CD14-positive monocyte (primary cell): ENCODE results near the gene NR6A1. TPM values are rescaled to one million over a fixed set of nuclear protein-coding genes. Genes with fewer than 3 reads are reported as not detected.

Experiments used
- DNase-seq, 3 donors: peaks; one replicate each; pipeline ENCODE4 v3.0.0-alpha.2; 2011 to 2022
- H2AFZ ChIP-seq: 2 replicates; pipeline ENCODE4 v1.6.0; 2012; ENCODE audit warnings: mild to moderate bottlenecking, low read depth, low read length, inconsistent platforms; ENCODE audit not compliant: insufficient read depth, poor library complexity, severe bottlenecking
- H3K27ac ChIP-seq, 2 donors: 1 replicate in 1 of 2; 2 replicates in 1 of 2; pipeline ENCODE4 v1.5.1; 2012 to 2013; ENCODE audit warnings: low read length in 2 of 2, control low read depth in 1 of 2, inconsistent platforms in 1 of 2, low read depth in 1 of 2, mild to moderate bottlenecking in 1 of 2
- H3K27me3 ChIP-seq, 2 donors: one replicate each; pipeline versions ENCODE4 v1.6.0 to v1.6.1; 2011 to 2013; ENCODE audit warnings: low read length in 2 of 2; ENCODE audit not compliant: control insufficient read depth in 2 of 2, insufficient read depth in 2 of 2
- H3K36me3 ChIP-seq, 2 donors: replicated peaks in 1 of 2; 1 replicate in 1 of 2; 2 replicates in 1 of 2; pipeline versions ENCODE4 v1.5.1 to v1.6.1; 2012 to 2013; ENCODE audit warnings: low read length in 2 of 2, control low read depth in 1 of 2, inconsistent platforms in 1 of 2, mild to moderate bottlenecking in 1 of 2; ENCODE audit not compliant: insufficient read depth in 2 of 2, control insufficient read depth in 1 of 2
- H3K4me1 ChIP-seq, 2 donors: 1 replicate in 1 of 2; 2 replicates in 1 of 2; pipeline versions ENCODE4 v1.5.1 to v1.6.1; 2012 to 2013; ENCODE audit warnings: low read length in 2 of 2, control low read depth in 1 of 2, inconsistent platforms in 1 of 2, mild to moderate bottlenecking in 1 of 2, moderate library complexity in 1 of 2; ENCODE audit not compliant: insufficient read depth in 2 of 2, control insufficient read depth in 1 of 2
- H3K4me2 ChIP-seq: replicated peaks from 2 replicates; pipeline ENCODE3; 2012; ENCODE audit warnings: low read length, moderate library complexity, mild to moderate bottlenecking; ENCODE audit not compliant: poor library complexity, severe bottlenecking; ENCODE audit errors: extremely low read depth
- H3K4me3 ChIP-seq, 3 experiments: fragments of 200-600 bp in 1 of 3; sonication (generic) in 1 of 3; replicated peaks in 1 of 3; 1 replicate in 2 of 3; 2 replicates in 1 of 3; pipeline ENCODE4 v1.5.1; 2011 to 2013; ENCODE audit warnings: low read length in 3 of 3, mild to moderate bottlenecking in 3 of 3, control low read depth in 2 of 3, low read depth in 2 of 3, inconsistent platforms in 1 of 3, moderate library complexity in 1 of 3
- H3K79me2 ChIP-seq: 2 replicates; pipeline ENCODE4 v1.6.0; 2012; ENCODE audit warnings: mild to moderate bottlenecking, control low read depth, inconsistent platforms, low read length, moderate library complexity; ENCODE audit not compliant: insufficient read depth
- H3K9ac ChIP-seq: 2 replicates; pipeline ENCODE4 v1.6.0; 2017; ENCODE audit warnings: low read length, mild to moderate bottlenecking; ENCODE audit not compliant: insufficient read depth, poor library complexity, severe bottlenecking
- H3K9me3 ChIP-seq, 2 donors: replicated peaks in 1 of 2; 1 replicate in 1 of 2; 2 replicates in 1 of 2; pipeline versions ENCODE4 v1.5.1 to v1.6.1; 2012 to 2013; ENCODE audit warnings: low read length in 2 of 2, control low read depth in 1 of 2; ENCODE audit not compliant: control insufficient read depth in 1 of 2, insufficient read depth in 1 of 2
- H4K20me1 ChIP-seq: 2 replicates; pipeline ENCODE4 v1.6.0; 2012; ENCODE audit warnings: mild to moderate bottlenecking, low read length, control low read depth, moderate library complexity; ENCODE audit not compliant: insufficient read depth
- H3K27ac Mint-ChIP-seq, 7 donors: one replicate each; pipeline ENCODE4 v1.8.0; 2020; ENCODE audit warnings: mild to moderate bottlenecking in 7 of 7, mixed read lengths in 7 of 7, moderate library complexity in 6 of 7, inconsistent platforms in 2 of 7
- H3K27me3 Mint-ChIP-seq, 3 donors: one replicate each; pipeline ENCODE4 v1.8.0; 2021 to 2022; ENCODE audit warnings: low read depth in 3 of 3, mild to moderate bottlenecking in 3 of 3, mixed read lengths in 3 of 3, moderate library complexity in 3 of 3, inconsistent platforms in 1 of 3
- H3K36me3 Mint-ChIP-seq, 2 donors: one replicate each; pipeline ENCODE4 v1.8.0; 2020; ENCODE audit warnings: mixed read lengths in 2 of 2, inconsistent platforms in 1 of 2, mild to moderate bottlenecking in 1 of 2
- H3K4me1 Mint-ChIP-seq: one replicate; pipeline ENCODE4 v1.8.0; 2020; ENCODE audit warnings: mild to moderate bottlenecking, mixed read lengths
- H3K4me3 Mint-ChIP-seq, 2 donors: one replicate each; pipeline ENCODE4 v1.8.0; 2020; ENCODE audit warnings: mild to moderate bottlenecking in 2 of 2, mixed read lengths in 2 of 2, moderate library complexity in 1 of 2
- H3K9me3 Mint-ChIP-seq, 7 donors: one replicate each; pipeline ENCODE4 v1.8.0; 2020 to 2022; ENCODE audit warnings: mixed read lengths in 7 of 7, mild to moderate bottlenecking in 6 of 7, moderate library complexity in 6 of 7, inconsistent platforms in 2 of 7
- CTCF ChIP-seq: fragments of 200-600 bp; IDR thresholded peaks from one replicate; pipeline ENCODE4 v1.8.0; 2022; ENCODE audit warnings: antibody characterized with exemption, mild to moderate bottlenecking
- WGBS: methylation state at CpG from one replicate; pipeline ENCODE4 v1.1.5; 2013; ENCODE audit warnings: missing lambda C conversion rate; ENCODE audit not compliant: insufficient coverage; 5-methylcytosine and 5-hydroxymethylcytosine counted together
- intact Hi-C, 2 donors: fragments of 100-400 bp; cut with micrococcal nuclease; formaldehyde crosslinking; loops; one replicate each; pipeline versions ENCODE4 v1.15.0 to v1.15.1; 2023
- polyA plus RNA-seq, 3 donors: library from polyadenylated mRNA; depleted of rRNA in 1 of 3; unstranded in 2 of 3; stranded (reverse) in 1 of 3; fragments of 300-500 nt in 2 of 3; fragments of >200 nt in 1 of 3; fragmentation: Illumina TruSeq in 2 of 3; gene quantifications; 1 replicate in 2 of 3; 2 replicates in 1 of 3; pipeline ENCODE4 v1.2.3, GENCODE V29; 2012 to 2021

NR6A1 gene
- polyA plus RNA-seq, 3 donors, result 0.15 to 2.9 (median 0.28) TPM

- Mint-ChIP-seq H3K27me3 (peaks cover 2 to 5% (median 5%) of the 10 kb centered on the region in 3 donors), H3K4me3 (no peak overlapping the region), H3K4me1 (no peaks in the 10 kb centered on the region), H3K36me3 (no peaks in the 10 kb centered on the region), H3K9me3 (peaks cover 0 to 2% (median 0%) of the 10 kb centered on the region in 7 donors), H3K27ac (peak overlapping the region in 1 of 7 donors; percentile 9)
- Histone ChIP-seq H3K4me1 (no peaks in the 10 kb centered on the region), H3K4me3 (no peak overlapping the region), H3K79me2 (no peaks in the 10 kb centered on the region), H3K9ac (no peak overlapping the region), H2AFZ (no peak overlapping the region), H4K20me1 (no peaks in the 10 kb centered on the region), H3K27me3 (no peaks in the 10 kb centered on the region), H3K4me2 (no peak overlapping the region), H3K27ac (no peak overlapping the region), H3K36me3 (no peaks in the 10 kb centered on the region), H3K9me3 (no peaks in the 10 kb centered on the region)
- no peak for TF ChIP-seq CTCF
- WGBS, result 100% methylated on average over 8 of the region's 12 CpGs
- no peak for DNase-seq
- intact Hi-C loops, result no loop called here
Observed at GRCh38 chr9:124810663-124811355, 39.7 kb upstream of the NR6A1 start.

- Mint-ChIP-seq H3K27ac (no peak overlapping the region), H3K4me3 (no peak overlapping the region), H3K4me1 (no peaks in the 10 kb centered on the region), H3K36me3 (no peaks in the 10 kb centered on the region), H3K9me3 (peaks cover 0 to 2% (median 0%) of the 10 kb centered on the region in 7 donors), H3K27me3 (peaks cover 2 to 5% (median 3%) of the 10 kb centered on the region in 3 donors)
- Histone ChIP-seq H3K79me2 (no peaks in the 10 kb centered on the region), H3K9ac (no peak overlapping the region), H3K27ac (no peak overlapping the region), H3K27me3 (no peaks in the 10 kb centered on the region), H4K20me1 (no peaks in the 10 kb centered on the region), H3K4me2 (no peak overlapping the region), H3K4me1 (no peaks in the 10 kb centered on the region), H3K36me3 (no peaks in the 10 kb centered on the region), H3K4me3 (no peak overlapping the region), H2AFZ (no peak overlapping the region), H3K9me3 (no peaks in the 10 kb centered on the region)
- 95% methylated on average over 54 of the region's 60 CpGs for WGBS
- no peak for DNase-seq
- no peak for TF ChIP-seq CTCF
- intact Hi-C loops, result no loop called here
Observed at GRCh38 chr9:124809741-124810500, 38.8 kb upstream of the NR6A1 start.
